Loucy (cell line): ENCODE data around the gene SIGLEC7.

Source experiments
- EZH2phosphoT487 ChIP-seq: fragments of 200-600 bp; IDR thresholded peaks from 2 replicates; pipeline ENCODE4 v1.6.1; 2018; ENCODE audit warnings: antibody characterized with exemption, mild to moderate bottlenecking, moderate library complexity, borderline replicate concordance
- TF ChIP-seq, protein P1 (sequence below): fragments of 200-600 bp; sonication (generic); conservative IDR thresholded peaks from 2 replicates; pipeline ENCODE4 v1.5.1; 2014; ENCODE audit warnings: mild to moderate bottlenecking, antibody characterized with exemption, low read length

DNA sequence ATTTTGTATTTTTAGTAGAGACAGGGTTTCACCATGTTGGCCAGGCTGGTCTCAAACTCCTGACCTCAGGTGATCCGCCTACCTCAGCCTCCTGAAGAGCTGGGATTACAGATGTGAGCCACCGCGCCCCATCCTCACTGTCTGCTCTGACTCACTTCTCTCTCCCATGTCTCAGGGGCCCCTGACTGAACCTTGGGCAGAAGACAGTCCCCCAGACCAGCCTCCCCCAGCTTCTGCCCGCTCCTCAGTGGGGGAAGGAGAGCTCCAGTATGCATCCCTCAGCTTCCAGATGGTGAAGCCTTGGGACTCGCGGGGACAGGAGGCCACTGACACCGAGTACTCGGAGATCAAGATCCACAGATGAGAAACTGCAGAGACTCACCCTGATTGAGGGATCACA lies 12.4 kb upstream of the SIGLEC7 start:
- TF ChIP-seq, protein P1, sequence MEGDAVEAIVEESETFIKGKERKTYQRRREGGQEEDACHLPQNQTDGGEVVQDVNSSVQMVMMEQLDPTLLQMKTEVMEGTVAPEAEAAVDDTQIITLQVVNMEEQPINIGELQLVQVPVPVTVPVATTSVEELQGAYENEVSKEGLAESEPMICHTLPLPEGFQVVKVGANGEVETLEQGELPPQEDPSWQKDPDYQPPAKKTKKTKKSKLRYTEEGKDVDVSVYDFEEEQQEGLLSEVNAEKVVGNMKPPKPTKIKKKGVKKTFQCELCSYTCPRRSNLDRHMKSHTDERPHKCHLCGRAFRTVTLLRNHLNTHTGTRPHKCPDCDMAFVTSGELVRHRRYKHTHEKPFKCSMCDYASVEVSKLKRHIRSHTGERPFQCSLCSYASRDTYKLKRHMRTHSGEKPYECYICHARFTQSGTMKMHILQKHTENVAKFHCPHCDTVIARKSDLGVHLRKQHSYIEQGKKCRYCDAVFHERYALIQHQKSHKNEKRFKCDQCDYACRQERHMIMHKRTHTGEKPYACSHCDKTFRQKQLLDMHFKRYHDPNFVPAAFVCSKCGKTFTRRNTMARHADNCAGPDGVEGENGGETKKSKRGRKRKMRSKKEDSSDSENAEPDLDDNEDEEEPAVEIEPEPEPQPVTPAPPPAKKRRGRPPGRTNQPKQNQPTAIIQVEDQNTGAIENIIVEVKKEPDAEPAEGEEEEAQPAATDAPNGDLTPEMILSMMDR: no peak
- no peak for TF ChIP-seq EZH2phosphoT487
